H1 (cell line): ENCODE measurements around the gene BMF. TPM values are rescaled to one million over a fixed set of nuclear protein-coding genes. Genes with fewer than 3 reads are reported as not detected.
A peak's percentile ranks its signal among the peaks of the same experiment; 100 is the strongest.

Experiments used
- CTCF ChIA-PET: fragments of 300-600 bp; sonication (Branson Sonifier 250); formaldehyde crosslinking; loops from one replicate; lab custom pipeline; 2021; ENCODE audit not compliant: partially characterized antibody; lab: Charles Lee
- POLR2A ChIA-PET: fragments of 300-600 bp; sonication (Branson Sonifier 250); formaldehyde crosslinking; loops from one replicate; lab custom pipeline; 2021; ENCODE audit warnings: inconsistent platforms; ENCODE audit not compliant: partially characterized antibody; lab: Charles Lee
- DNase-seq, 2 experiments: peaks; one replicate each; pipeline versions ENCODE4 v3.0.0 to v3.0.0-alpha.2; 2010 to 2022; ENCODE audit warnings: low spot score in 2 of 2, low read depth in 1 of 2, mixed read lengths in 1 of 2
- FAIRE-seq: peaks from 2 replicates; lab custom pipeline; 2011; peaks lifted over from hg19 to GRCh38; lab: Jason Lieb, UNC
- H2AFZ ChIP-seq: 2 replicates; pipeline ENCODE4 v1.8.1; 2012; ENCODE audit warnings: low read length, inconsistent platforms
- H2AK5ac ChIP-seq: 2 replicates; pipeline ENCODE4 v1.6.1; 2013; ENCODE audit warnings: low read depth, low read length
- H2BK120ac ChIP-seq: replicated peaks from 2 replicates; pipeline ENCODE3; 2013; ENCODE audit warnings: low read depth, low read length, inconsistent platforms
- H2BK12ac ChIP-seq: 2 replicates; pipeline ENCODE4 v1.6.1; 2013; ENCODE audit warnings: low read depth, low read length
- H2BK15ac ChIP-seq: 2 replicates; pipeline ENCODE4 v1.6.1; 2013; ENCODE audit warnings: low read length
- H2BK20ac ChIP-seq: 2 replicates; pipeline ENCODE4 v1.6.1; 2013; ENCODE audit warnings: low read length
- H2BK5ac ChIP-seq: 2 replicates; pipeline ENCODE4 v1.6.1; 2013; ENCODE audit warnings: low read depth, low read length
- H3K14ac ChIP-seq: 2 replicates; pipeline ENCODE4 v1.6.1; 2013; ENCODE audit warnings: inconsistent platforms; ENCODE audit not compliant: insufficient read length
- H3K18ac ChIP-seq: 2 replicates; pipeline ENCODE4 v1.6.1; 2013; ENCODE audit warnings: low read length; ENCODE audit errors: extremely low read depth
- H3K23ac ChIP-seq: 2 replicates; pipeline ENCODE4 v1.6.1; 2013; ENCODE audit warnings: inconsistent platforms; ENCODE audit not compliant: insufficient read length
- H3K23me2 ChIP-seq: 2 replicates; pipeline ENCODE4 v1.6.1; 2013; ENCODE audit warnings: low read depth, low read length
- H3K27ac ChIP-seq: 2 replicates; pipeline ENCODE4 v1.6.1; 2011; ENCODE audit warnings: low read depth, low read length, inconsistent platforms
- H3K27me3 ChIP-seq, 4 experiments: replicated peaks in 1 of 4; 1 replicate in 1 of 4; 2 replicates in 3 of 4; pipeline versions ENCODE4 v1.6.1 to v1.8.1; 2011 to 2013; ENCODE audit warnings: low read length in 3 of 4, mild to moderate bottlenecking in 3 of 4, inconsistent platforms in 2 of 4, mixed read lengths in 2 of 4, moderate library complexity in 1 of 4; ENCODE audit not compliant: control insufficient read depth in 3 of 4, insufficient read depth in 3 of 4; ENCODE audit errors: extremely low read depth in 1 of 4
- H3K36me3 ChIP-seq, 4 experiments: 2 replicates each; pipeline versions ENCODE4 v1.6.1 to v1.8.1; 2011 to 2013; ENCODE audit warnings: mild to moderate bottlenecking in 4 of 4, low read length in 3 of 4, moderate library complexity in 2 of 4, control low read depth in 1 of 4, inconsistent platforms in 1 of 4; ENCODE audit not compliant: insufficient read depth in 4 of 4, control insufficient read depth in 2 of 4
- H3K4ac ChIP-seq: replicated peaks from 2 replicates; pipeline ENCODE3; 2013; ENCODE audit warnings: low read length, low read depth, mixed read lengths, inconsistent platforms; ENCODE audit not compliant: insufficient read length
- H3K4me1 ChIP-seq, 4 experiments: replicated peaks in 1 of 4; 1 replicate in 1 of 4; 2 replicates in 3 of 4; pipeline versions ENCODE4 v1.6.1 to v1.8.1; 2011 to 2013; ENCODE audit warnings: low read length in 3 of 4, inconsistent platforms in 2 of 4, mixed read lengths in 1 of 4; ENCODE audit not compliant: insufficient read depth in 4 of 4, control insufficient read depth in 3 of 4
- H3K4me2 ChIP-seq, 2 experiments: 2 replicates each; pipeline versions ENCODE4 v1.6.1 to v1.8.1; 2011 to 2013; ENCODE audit warnings: low read depth in 2 of 2, low read length in 2 of 2, control low read depth in 1 of 2, inconsistent platforms in 1 of 2, mild to moderate bottlenecking in 1 of 2; ENCODE audit not compliant: insufficient read depth in 1 of 2
- H3K4me3 ChIP-seq, 4 experiments: fragments of 200-600, 300-600 bp in 1 of 4; sonication (generic), shearing (Covaris generic), sonication (Bioruptor Twin) in 1 of 4; 2 replicates each; pipeline versions ENCODE4 v1.5.1 to v1.8.1; 2011 to 2016; ENCODE audit warnings: low read length in 4 of 4, low read depth in 3 of 4, control low read depth in 2 of 4, inconsistent platforms in 2 of 4, mild to moderate bottlenecking in 2 of 4, mixed read lengths in 1 of 4, moderate library complexity in 1 of 4; ENCODE audit not compliant: insufficient read depth in 2 of 4; ENCODE audit errors: extremely low read depth in 1 of 4
- H3K56ac ChIP-seq: replicated peaks from 2 replicates; pipeline ENCODE3; 2013; ENCODE audit warnings: low read depth, mild to moderate bottlenecking, mixed read lengths, low read length, inconsistent platforms; ENCODE audit not compliant: insufficient read length
- H3K79me1 ChIP-seq: 2 replicates; pipeline ENCODE4 v1.6.1; 2013; ENCODE audit warnings: low read depth, low read length, control low read depth
- H3K79me2 ChIP-seq, 2 experiments: 2 replicates each; pipeline versions ENCODE4 v1.6.1 to v1.8.1; 2012 to 2013; ENCODE audit warnings: low read length in 2 of 2, mild to moderate bottlenecking in 2 of 2, inconsistent platforms in 1 of 2; ENCODE audit not compliant: insufficient read depth in 2 of 2, control insufficient read depth in 1 of 2
- H3K9ac ChIP-seq, 4 experiments: replicated peaks in 1 of 4; 1 replicate in 1 of 4; 2 replicates in 3 of 4; pipeline versions ENCODE4 v1.6.1 to v1.8.1; 2011 to 2013; ENCODE audit warnings: low read depth in 3 of 4, low read length in 3 of 4, control low read depth in 2 of 4, mild to moderate bottlenecking in 2 of 4, moderate library complexity in 2 of 4, inconsistent platforms in 1 of 4; ENCODE audit errors: extremely low read depth in 1 of 4
- H3K9me3 ChIP-seq, 2 experiments: 2 replicates each; pipeline versions ENCODE4 v1.6.1 to v1.8.1; 2012 to 2013; ENCODE audit warnings: mild to moderate bottlenecking in 2 of 2, moderate library complexity in 2 of 2, control low read depth in 1 of 2, inconsistent platforms in 1 of 2, low read depth in 1 of 2, low read length in 1 of 2, mixed read lengths in 1 of 2; ENCODE audit not compliant: insufficient read depth in 2 of 2
- H4K20me1 ChIP-seq, 2 experiments: replicated peaks in 1 of 2; 2 replicates each; pipeline versions ENCODE3 to v1.8.1; 2011 to 2013; ENCODE audit warnings: inconsistent platforms in 2 of 2, low read length in 2 of 2, mild to moderate bottlenecking in 1 of 2; ENCODE audit not compliant: insufficient read depth in 2 of 2, control insufficient read depth in 1 of 2
- H4K5ac ChIP-seq: 2 replicates; pipeline ENCODE4 v1.6.1; 2013; ENCODE audit warnings: low read length, low read depth, mixed read lengths, inconsistent platforms; ENCODE audit not compliant: insufficient read length
- H4K8ac ChIP-seq: 2 replicates; pipeline ENCODE4 v1.8.0; 2013; ENCODE audit warnings: mild to moderate bottlenecking, moderate library complexity, low read length, inconsistent platforms; ENCODE audit not compliant: insufficient read depth; ENCODE audit errors: extremely low read depth
- H4K91ac ChIP-seq: replicated peaks from 2 replicates; pipeline ENCODE3; 2013; ENCODE audit warnings: low read length, mixed read lengths, inconsistent platforms; ENCODE audit not compliant: insufficient read length
- BACH1 ChIP-seq: IDR thresholded peaks from 2 replicates; pipeline ENCODE4 v1.6.1; 2012; ENCODE audit warnings: low read length, improper control_type of control experiment
- BCL11A ChIP-seq, 2 experiments: IDR thresholded peaks; one replicate each; pipeline ENCODE4 v1.6.1; 2011; ENCODE audit warnings: low read depth in 2 of 2, low read length in 2 of 2, mild to moderate bottlenecking in 2 of 2
- CBX8 ChIP-seq: fragments of 300-800, 300-1000 bp; sonication (generic); IDR thresholded peaks from 2 replicates; pipeline ENCODE4 v1.7.1; 2016; ENCODE audit warnings: low read depth, low read length, borderline replicate concordance
- JUN ChIP-seq: IDR thresholded peaks from 2 replicates; pipeline ENCODE4 v1.6.1; 2011; ENCODE audit warnings: low read depth, mild to moderate bottlenecking, improper control_type of control experiment, low read length
- KDM1A ChIP-seq: fragments of 200-600, 300-600 bp; sonication (generic); IDR thresholded peaks from 2 replicates; pipeline ENCODE4 v1.7.1; 2016; ENCODE audit warnings: mild to moderate bottlenecking, low read length, borderline replicate concordance
- POLR2A ChIP-seq, 2 experiments: IDR thresholded peaks; 1 replicate in 1 of 2; 2 replicates in 1 of 2; pipeline ENCODE4 v1.6.1; 2011; ENCODE audit warnings: low read depth in 2 of 2, low read length in 2 of 2, mild to moderate bottlenecking in 2 of 2; ENCODE audit errors: control extremely low read depth in 1 of 2
- POLR2AphosphoS5 ChIP-seq: IDR thresholded peaks from 2 replicates; pipeline ENCODE4 v1.6.1; 2011; ENCODE audit warnings: low read depth, low read length
- RFX5 ChIP-seq: IDR thresholded peaks from 2 replicates; pipeline ENCODE4 v1.6.1; 2011; ENCODE audit warnings: low read depth, low read length, improper control_type of control experiment, borderline replicate concordance
- RNF2 ChIP-seq: fragments of 200-900, 300-1000 bp; sonication (generic); IDR thresholded peaks from 2 replicates; pipeline ENCODE4 v1.7.1; 2016; ENCODE audit warnings: borderline replicate concordance, low read depth, mild to moderate bottlenecking, antibody characterized with exemption, low read length; ENCODE audit not compliant: poor library complexity, severe bottlenecking; ENCODE audit errors: missing control alignments
- RXRA ChIP-seq: IDR thresholded peaks from 2 replicates; pipeline ENCODE4 v1.6.1; 2011; ENCODE audit warnings: low read depth, mild to moderate bottlenecking, low read length, moderate library complexity; ENCODE audit not compliant: insufficient read depth
- SIN3A ChIP-seq, 2 experiments: IDR thresholded peaks in 1 of 2; conservative IDR thresholded peaks in 1 of 2; 2 replicates each; pipeline ENCODE4 v1.6.1; 2011 to 2012; ENCODE audit warnings: low read length in 2 of 2, improper control_type of control experiment in 1 of 2, low read depth in 1 of 2, mild to moderate bottlenecking in 1 of 2
- SP4 ChIP-seq: IDR thresholded peaks from 2 replicates; pipeline ENCODE4 v1.6.1; 2012; ENCODE audit warnings: low read length, inconsistent platforms
- ZNF274 ChIP-seq: IDR thresholded peaks from 2 replicates; pipeline ENCODE4 v1.7.0; 2012; ENCODE audit warnings: low read length, borderline replicate concordance; ENCODE audit errors: extremely low read depth
- WGBS, 2 experiments: shearing (Covaris generic) in 1 of 2; methylation state at CpG; one replicate each; pipeline versions ENCODE4 v1.1.6 to v1.1.7; 2013 to 2015; ENCODE audit warnings: low lambda C conversion rate in 2 of 2, mixed read lengths in 2 of 2, inconsistent platforms in 1 of 2, low coverage in 1 of 2, missing lambda C conversion rate in 1 of 2; ENCODE audit not compliant: insufficient replicate concordance in 2 of 2, insufficient coverage in 1 of 2, insufficient read length in 1 of 2; ENCODE audit errors: extremely low coverage in 1 of 2, missing lambda C conversion rate in 1 of 2; 5-methylcytosine and 5-hydroxymethylcytosine counted together
- polyA plus RNA-seq, 7 experiments: library from polyadenylated mRNA; depleted of rRNA in 3 of 7; stranded (reverse) in 5 of 7; unstranded in 2 of 7; fragments of >200 nt in 5 of 7; fragments of 200-250 nt in 2 of 7; gene quantifications; 1 replicate in 5 of 7; 2 replicates in 1 of 7; 4 replicates in 1 of 7; pipeline versions ENCODE4 v1.2.1 to v1.2.3, GENCODE V29; 2011 to 2013; ENCODE audit warnings: missing spikeins in 2 of 7, mixed read lengths in 2 of 7
- total RNA-seq: library from RNA; stranded (reverse); fragmentation: NEBNext Ultra II Directional; extraction: Animal tissue kit (Norgen Biotek cat#: 25700); gene quantifications from 2 replicates; pipeline ENCODE4 v1.2.1, GENCODE V29; 2021

The BMF gene
- total and polyA plus RNA-seq, 2 of the 8 experiments (the other 6 are each of a cell fraction or from before 2014, with no cell fraction given), result 21.2 to 24.2 TPM

- Histone ChIP-seq H2BK15ac (0 out of 2 replicates have a peak overlapping the region, but pooled peaks have one; percentile 76), H3K9me3 (no peaks in the 10 kb centered on the region), H2BK120ac (no peak overlapping the region), H2BK20ac (no peak overlapping the region), H3K27me3 (peaks cover 0 to 12% (median 7%) of the 10 kb centered on the region in 4 experiments; a peak in 4 of 7 replicates), H2BK5ac (no peak overlapping the region), H3K18ac (no peak overlapping the region), H3K56ac (no peak overlapping the region), H3K79me2 (no peaks in the 10 kb centered on the region), H2BK12ac (no peak overlapping the region), H4K20me1 (no peaks in the 10 kb centered on the region), H3K4me2 (no peak overlapping the region), H3K4me1 (peaks cover 18 to 42% (median 29%) of the 10 kb centered on the region in 4 experiments), H3K9ac (no peak overlapping the region), H3K27ac (no peak overlapping the region), H2AFZ (no peak overlapping the region), H3K4ac (no peak overlapping the region), H4K8ac (no peak overlapping the region; the same call in 1 of the 2 replicates), H3K23ac (no peak overlapping the region), H3K23me2 (0 out of 2 replicates have a peak, but pooled peaks cover 5% of the 10 kb centered on the region), H4K5ac (no peak overlapping the region), H2AK5ac (no peak overlapping the region), H3K36me3 (0 out of 8 replicates have a peak, but pooled peaks cover 0 to 3% (median 0%) of the 10 kb centered on the region in 4 experiments), H3K14ac (no peak overlapping the region)
- FAIRE-seq (no peak), DNase-seq (no peak)
- ChIA-PET CTCF (interaction anchor here (0.8 to 21.4 kb wide), 3 partner anchors 16 to 38 kb away, joined by 3 to 312 read pairs (median 4); partner anchors contain the start of gene BMF), POLR2A (interaction anchor here (1.0 to 1.9 kb wide), 3 partner anchors 13 to 28 kb away, joined by 3 to 5 read pairs (median 4); no protein-coding TSS in a partner anchor)
- WGBS, 2 experiments, result 80% methylated on average over 10 of the region's 10 CpGs; no CpG with 5 or more reads in 1 of the 2 experiments
- no peak for TF ChIP-seq RFX5
- TF ChIP-seq RNF2, result no peak
- no peak for TF ChIP-seq SP4
- TF ChIP-seq POLR2A (IDR thresholded peaks at IDR 0.05; ENCODE audit: control extremely low read depth in 1 of 2, low read depth in 2 of 2, low read length in 2 of 2), result no peak
- TF ChIP-seq BACH1, result no peak
- TF ChIP-seq RXRA, result no peak
- no peak for TF ChIP-seq JUN
- TF ChIP-seq BCL11A (IDR thresholded peaks at IDR 0.05; ENCODE audit: low read depth in 2 of 2, low read length in 2 of 2), result no peak
- TF ChIP-seq ZNF274, result no peak
- no peak for TF ChIP-seq POLR2AphosphoS5
- no peak for TF ChIP-seq CBX8
- TF ChIP-seq KDM1A, result no peak
- no peak for TF ChIP-seq SIN3A (conservative IDR thresholded peaks at IDR 0.05 in 1 of 2, IDR thresholded peaks at IDR 0.05 in 1 of 2; ENCODE audit: low read depth in 1 of 2, low read length in 2 of 2)
- TF ChIP-seq, all 59 proteins: peak for 0
- H4K91ac ChIP-seq, result no peak overlapping the region
- no peak overlapping the region for H3K4me3 ChIP-seq
- H3K79me1 ChIP-seq, result no peaks in the 10 kb centered on the region
Measured at GRCh38 chr15:40085266-40085665, 23.4 kb downstream of the BMF start.
